Sciatic nerve (tissue), 2 donors: ENCODE measurements around the gene CUL1. TPM values are rescaled to one million over a fixed set of nuclear protein-coding genes. Genes with fewer than 3 reads are reported as not detected.

Experiments used
- ATAC-seq: fragments of 200-7000 bp; cut with Tn5 transposase; one replicate; pipeline ENCODE4 v1.9.1; 2020; ENCODE audit warnings: mild to moderate bottlenecking, moderate library complexity
- DNase-seq: peaks from one replicate; pipeline ENCODE4 v3.0.0-alpha.2; 2020; ENCODE audit warnings: low spot score
- intact Hi-C: fragments of 100-400 bp; cut with DNase I; formaldehyde crosslinking; loops from one replicate; pipeline ENCODE4 v1.14.2; 2022
- total RNA-seq: library from RNA; stranded (reverse); fragmentation: NEBNext Ultra II Directional; extraction: Animal tissue kit (Norgen Biotek cat#: 25700); gene quantifications from one replicate; pipeline ENCODE4 v1.2.1, GENCODE V29; 2021
- donor health status: DM: no; HTN: no; CAD: no.
- donor health status: DM: no; HTN: no; CAD: no.

CUL1 gene
- total RNA-seq: 40.4 TPM

- ATAC-seq (peak; percentile 83), DNase-seq (peak; percentile 89)
- intact Hi-C loops: no loop called here
Measured at GRCh38 chr7:148698397-148699023, at the start of gene CUL1. Gene CUL1, plus strand, starts transcription at chr7:148698903. Its CDS starts 31,220 bp downstream, at chr7:148730123.

- ATAC-seq (no peak), DNase-seq (no peak)
- intact Hi-C loops: no loop called here
Measured at GRCh38 chr7:148650232-148650858, 48.4 kb upstream of the CUL1 start.

- ATAC-seq: no peak
- intact Hi-C loops: no loop called here
Measured at GRCh38 chr7:148652773-148653172, 45.9 kb upstream of the CUL1 start.

GRCh38 chr7:148657929-148658328 lies 40.8 kb upstream of the CUL1 start:
- DNase-seq: no peak
- intact Hi-C loops: no loop called here
- ATAC-seq: no peak

More at GRCh38 chr7:148652773-148653172, 45.9 kb upstream of the CUL1 start:
- DNase-seq: no peak

GRCh38 chr7:148661471-148661870 lies 37.2 kb upstream of the CUL1 start:
- ATAC-seq (no peak), DNase-seq (no peak)
- intact Hi-C loops: no loop called here

- intact Hi-C loops: no loop called here
- ATAC-seq: no peak
- no peak for DNase-seq
Measured at GRCh38 chr7:148662646-148663045, 36.1 kb upstream of the CUL1 start.

- peak; percentile 82 for DNase-seq
- intact Hi-C loops: no loop called here
- ATAC-seq: peak; percentile 99
Measured at GRCh38 chr7:148664324-148664723, 34.4 kb upstream of the CUL1 start.

- intact Hi-C loops: no loop called here
- DNase-seq (no peak), ATAC-seq (no peak)
Measured at GRCh38 chr7:148665221-148665620, 33.5 kb upstream of the CUL1 start.

GRCh38 chr7:148669927-148670326 lies 28.8 kb upstream of the CUL1 start:
- DNase-seq (no peak), ATAC-seq (no peak)
- intact Hi-C loops: no loop called here

- DNase-seq: no peak
- intact Hi-C loops: no loop called here
- no peak for ATAC-seq
Measured at GRCh38 chr7:148670374-148670773, 28.3 kb upstream of the CUL1 start.

- intact Hi-C loops: no loop called here
- no peak for DNase-seq
- no peak for ATAC-seq
Measured at GRCh38 chr7:148670807-148671206, 27.9 kb upstream of the CUL1 start.

GRCh38 chr7:148672041-148672440 lies 26.7 kb upstream of the CUL1 start:
- ATAC-seq (no peak), DNase-seq (no peak)
- intact Hi-C loops: no loop called here

- ATAC-seq (no peak), DNase-seq (no peak)
- intact Hi-C loops: no loop called here
Measured at GRCh38 chr7:148674689-148675088, 24.0 kb upstream of the CUL1 start.

GRCh38 chr7:148676291-148676690 lies 22.4 kb upstream of the CUL1 start:
- DNase-seq (no peak), ATAC-seq (no peak)
- intact Hi-C loops: no loop called here

GRCh38 chr7:148681821-148682220 lies 16.9 kb upstream of the CUL1 start:
- DNase-seq: no peak
- no peak for ATAC-seq
- intact Hi-C loops: no loop called here

- intact Hi-C loops: no loop called here
- DNase-seq: no peak
- no peak for ATAC-seq
Measured at GRCh38 chr7:148684289-148684830, 14.3 kb upstream of the CUL1 start.

- no peak for ATAC-seq
- DNase-seq: no peak
- intact Hi-C loops: no loop called here
Measured at GRCh38 chr7:148686312-148686937, 12.3 kb upstream of the CUL1 start.

- intact Hi-C loops: no loop called here
- ATAC-seq (no peak), DNase-seq (no peak)
Measured at GRCh38 chr7:148687555-148687954, 11.1 kb upstream of the CUL1 start.

GRCh38 chr7:148688526-148688925 lies 10.2 kb upstream of the CUL1 start:
- ATAC-seq (peak; percentile 22), DNase-seq (no peak)
- intact Hi-C loops: no loop called here

- intact Hi-C loops: no loop called here
- DNase-seq (no peak), ATAC-seq (no peak)
Measured at GRCh38 chr7:148693651-148694050, 5.1 kb upstream of the CUL1 start.
